ENCODE data around the gene OR5H2.

DNA sequence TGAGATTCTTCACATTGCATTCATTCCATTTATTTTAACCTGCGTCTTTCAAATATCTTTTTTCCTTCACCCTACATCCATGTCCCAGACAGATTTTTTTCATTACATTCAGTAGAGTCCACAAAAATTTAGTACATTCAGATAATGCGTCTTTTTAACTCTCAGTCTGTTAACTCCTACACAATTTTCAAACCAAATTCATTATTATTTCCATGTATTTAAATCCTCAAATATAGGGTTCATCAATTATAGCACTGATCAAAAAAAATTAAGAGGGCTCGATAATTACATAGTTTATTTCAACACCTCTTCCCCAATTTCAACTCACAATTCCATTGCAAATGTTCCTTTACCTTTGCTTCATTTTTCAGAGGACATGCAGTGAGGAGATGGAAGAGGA lies 18.4 kb upstream of the OR5H2 start, which contains the start of gene OR5H6:
- TF ChIP-seq, protein P1, sequence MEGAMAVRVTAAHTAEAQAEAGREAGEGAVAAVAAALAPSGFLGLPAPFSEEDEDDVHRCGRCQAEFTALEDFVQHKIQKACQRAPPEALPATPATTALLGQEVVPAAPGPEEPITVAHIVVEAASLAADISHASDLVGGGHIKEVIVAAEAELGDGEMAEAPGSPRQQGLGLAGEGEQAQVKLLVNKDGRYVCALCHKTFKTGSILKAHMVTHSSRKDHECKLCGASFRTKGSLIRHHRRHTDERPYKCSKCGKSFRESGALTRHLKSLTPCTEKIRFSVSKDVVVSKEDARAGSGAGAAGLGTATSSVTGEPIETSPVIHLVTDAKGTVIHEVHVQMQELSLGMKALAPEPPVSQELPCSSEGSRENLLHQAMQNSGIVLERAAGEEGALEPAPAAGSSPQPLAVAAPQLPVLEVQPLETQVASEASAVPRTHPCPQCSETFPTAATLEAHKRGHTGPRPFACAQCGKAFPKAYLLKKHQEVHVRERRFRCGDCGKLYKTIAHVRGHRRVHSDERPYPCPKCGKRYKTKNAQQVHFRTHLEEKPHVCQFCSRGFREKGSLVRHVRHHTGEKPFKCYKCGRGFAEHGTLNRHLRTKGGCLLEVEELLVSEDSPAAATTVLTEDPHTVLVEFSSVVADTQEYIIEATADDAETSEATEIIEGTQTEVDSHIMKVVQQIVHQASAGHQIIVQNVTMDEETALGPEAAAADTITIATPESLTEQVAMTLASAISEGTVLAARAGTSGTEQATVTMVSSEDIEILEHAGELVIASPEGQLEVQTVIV (IDR thresholded peaks at IDR 0.05; ENCODE audit: borderline replicate concordance, partially characterized antibody): no peak
- TF ChIP-seq, protein P2, sequence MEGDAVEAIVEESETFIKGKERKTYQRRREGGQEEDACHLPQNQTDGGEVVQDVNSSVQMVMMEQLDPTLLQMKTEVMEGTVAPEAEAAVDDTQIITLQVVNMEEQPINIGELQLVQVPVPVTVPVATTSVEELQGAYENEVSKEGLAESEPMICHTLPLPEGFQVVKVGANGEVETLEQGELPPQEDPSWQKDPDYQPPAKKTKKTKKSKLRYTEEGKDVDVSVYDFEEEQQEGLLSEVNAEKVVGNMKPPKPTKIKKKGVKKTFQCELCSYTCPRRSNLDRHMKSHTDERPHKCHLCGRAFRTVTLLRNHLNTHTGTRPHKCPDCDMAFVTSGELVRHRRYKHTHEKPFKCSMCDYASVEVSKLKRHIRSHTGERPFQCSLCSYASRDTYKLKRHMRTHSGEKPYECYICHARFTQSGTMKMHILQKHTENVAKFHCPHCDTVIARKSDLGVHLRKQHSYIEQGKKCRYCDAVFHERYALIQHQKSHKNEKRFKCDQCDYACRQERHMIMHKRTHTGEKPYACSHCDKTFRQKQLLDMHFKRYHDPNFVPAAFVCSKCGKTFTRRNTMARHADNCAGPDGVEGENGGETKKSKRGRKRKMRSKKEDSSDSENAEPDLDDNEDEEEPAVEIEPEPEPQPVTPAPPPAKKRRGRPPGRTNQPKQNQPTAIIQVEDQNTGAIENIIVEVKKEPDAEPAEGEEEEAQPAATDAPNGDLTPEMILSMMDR (IDR thresholded peaks at IDR 0.05 in 2 of 3, conservative IDR thresholded peaks at IDR 0.05 in 1 of 3; ENCODE audit: control insufficient read depth in 2 of 3, extremely low read depth in 1 of 3, insufficient read depth in 1 of 3, low read depth in 3 of 3, low read length in 3 of 3): no peak
- TF ChIP-seq EP300 (IDR thresholded peaks at IDR 0.05; ENCODE audit: borderline replicate concordance in 1 of 2, control insufficient read depth in 1 of 2, low read depth in 2 of 2, low read length in 2 of 2): no peak
- no peak for TF ChIP-seq ZNF384 (IDR thresholded peaks at IDR 0.05; ENCODE audit: borderline replicate concordance, low read depth, low read length)
- TF ChIP-seq NFYA (IDR thresholded peaks at IDR 0.05; ENCODE audit: borderline replicate concordance, low read depth, low read length): no peak
- TF ChIP-seq SREBF2 (IDR thresholded peaks at IDR 0.05; ENCODE audit: low read length): no peak
- TF ChIP-seq DPF2 (IDR thresholded peaks at IDR 0.05): no peak
- TF ChIP-seq KDM1A (IDR thresholded peaks at IDR 0.05; ENCODE audit: borderline replicate concordance): no peak
- no peak for TF ChIP-seq TBL1XR1 (IDR thresholded peaks at IDR 0.05; ENCODE audit: low read depth, low read length)
- no peak for TF ChIP-seq RCOR1 (conservative IDR thresholded peaks at IDR 0.05; ENCODE audit: low read depth, low read length)
- no peak for TF ChIP-seq JUND (IDR thresholded peaks at IDR 0.05; ENCODE audit: low read depth, low read length)
- TF ChIP-seq CBFB (IDR thresholded peaks at IDR 0.05; ENCODE audit: low read depth): no peak
- TF ChIP-seq NR2C2 (IDR thresholded peaks at IDR 0.05; ENCODE audit: borderline replicate concordance, control insufficient read depth, insufficient read length, low read depth): no peak
- TF ChIP-seq POLR2A (IDR thresholded peaks at IDR 0.05; ENCODE audit: low read depth, low read length): no peak

All from GM12878 (cell line).